HG02840 (cell line): ENCODE results near the gene DCST2.

ENCODE experiments used
- ATAC-seq: cut with Tn5 transposase; IDR thresholded peaks from one replicate; pipeline ENCODE4 v1.9.1; 2021; ENCODE audit warnings: mild to moderate bottlenecking, moderate library complexity, moderate number of reproducible peaks; ENCODE audit not compliant: unreplicated experiment, low FRiP score

The DCST2 gene

GRCh38 chr1:155033524-155033923 is at the start of gene DCST2, which contains the start of gene DCST1:
DCST2 (minus strand) TSS chr1:155033781; CDS start chr1:155033701, 80 bp downstream.
DCST1 (plus strand) TSS chr1:155033824; CDS start chr1:155034037, 213 bp downstream.
- no peak for ATAC-seq

DNA sequence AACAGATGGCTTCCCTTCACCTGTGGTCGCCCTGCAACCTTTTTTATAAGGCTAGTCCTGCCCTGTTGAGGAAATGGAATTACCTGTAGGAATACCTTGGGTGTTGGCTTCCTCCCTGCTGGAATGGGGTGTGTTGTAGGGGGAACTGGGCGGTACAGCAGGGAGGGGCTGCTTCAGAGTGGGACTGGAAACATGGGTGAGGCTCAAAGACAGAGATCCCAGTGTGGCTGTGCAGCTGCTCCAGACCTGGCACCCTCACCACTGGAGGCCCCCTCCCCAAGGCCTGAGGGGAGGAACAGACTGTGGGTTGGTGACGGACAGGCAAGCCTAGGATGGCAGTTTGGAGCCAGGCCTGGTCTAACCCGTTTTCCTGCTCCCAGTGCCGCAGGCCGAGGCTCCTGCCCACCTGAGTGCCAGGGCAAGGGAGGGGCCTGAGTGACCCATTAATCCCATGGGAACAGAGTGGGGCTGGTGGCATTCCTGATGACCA is 49.5 kb upstream of the DCST2 start:
- ATAC-seq: no peak

DNA sequence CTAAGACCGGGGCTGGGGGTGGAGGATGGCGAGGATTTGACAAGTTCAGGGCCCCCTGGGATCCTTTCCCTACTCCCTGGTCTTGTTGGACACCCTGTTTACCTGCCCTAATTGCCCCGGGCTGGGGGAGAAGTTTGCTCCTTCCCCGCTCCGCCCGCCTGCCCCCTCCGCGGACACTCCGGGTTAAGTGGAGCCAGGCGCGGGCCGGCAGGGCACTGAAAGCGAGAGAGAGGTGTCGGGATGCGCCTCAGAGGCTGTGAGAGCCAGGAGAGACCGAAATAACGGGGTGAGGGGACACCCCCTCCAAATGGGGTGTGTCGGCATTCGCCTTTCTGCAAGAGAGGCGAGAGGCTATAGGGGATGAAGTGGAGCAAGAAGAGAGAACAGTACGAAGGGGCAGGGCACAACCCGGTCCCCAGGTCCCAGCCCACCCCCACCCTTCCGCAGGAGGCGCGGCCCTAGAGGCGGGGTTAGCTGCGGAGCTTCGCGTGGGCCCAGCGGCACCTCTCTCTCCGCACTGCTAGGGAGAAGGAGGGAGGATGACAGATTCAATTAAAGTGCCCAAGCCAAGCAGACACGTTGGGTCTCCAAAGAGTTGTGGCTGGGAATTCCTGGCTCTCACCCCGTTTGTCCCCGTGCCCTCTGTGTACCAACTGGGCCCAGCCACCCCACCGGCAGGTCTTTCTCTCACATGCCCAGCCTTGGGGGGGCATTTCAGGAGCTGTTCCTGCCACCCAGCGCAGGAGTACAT is 48.9 kb upstream of the DCST2 start:
- ATAC-seq: no peak

DNA sequence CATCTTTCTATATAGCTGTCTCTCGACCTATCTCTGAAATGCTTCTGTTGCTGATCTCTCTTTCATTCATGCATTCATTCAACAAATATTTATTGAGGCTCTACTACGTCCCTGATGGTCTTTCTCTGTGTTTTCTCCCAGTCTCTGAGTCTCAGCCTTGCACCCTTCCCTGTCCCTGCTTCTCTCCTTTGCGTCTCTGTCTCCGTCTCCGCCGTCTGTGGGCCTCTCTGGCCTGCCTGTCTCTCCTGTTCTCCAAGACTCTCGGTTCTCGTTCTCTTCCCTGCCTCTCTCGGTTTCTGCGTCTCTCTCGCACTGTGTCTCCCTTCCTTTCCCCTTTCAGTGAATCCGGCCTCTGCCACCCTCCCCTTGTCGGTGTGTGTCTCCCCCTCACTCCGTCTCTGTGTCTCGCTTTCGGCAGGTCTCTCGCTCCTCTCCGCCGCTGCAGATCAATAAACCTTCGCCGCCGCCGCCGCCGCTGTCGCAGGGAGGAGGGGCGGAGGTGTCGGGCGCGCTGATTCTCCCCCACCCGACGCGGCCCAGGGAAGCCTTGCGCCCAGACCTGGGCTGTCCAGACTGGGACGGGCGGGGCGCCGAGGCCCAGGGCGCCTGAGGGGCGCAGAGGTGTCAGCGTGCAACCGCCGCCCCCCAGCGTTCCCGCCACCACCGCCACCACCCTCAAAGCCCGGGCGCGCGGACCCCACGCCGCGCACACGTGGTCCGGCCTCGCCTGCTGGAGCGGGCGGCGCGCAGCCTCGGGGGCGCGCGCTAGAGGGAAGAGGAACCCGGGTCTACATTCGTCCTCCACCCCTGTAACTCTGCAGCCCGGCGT is 48.1 kb upstream of the DCST2 start:
- ATAC-seq: no peak

DNA sequence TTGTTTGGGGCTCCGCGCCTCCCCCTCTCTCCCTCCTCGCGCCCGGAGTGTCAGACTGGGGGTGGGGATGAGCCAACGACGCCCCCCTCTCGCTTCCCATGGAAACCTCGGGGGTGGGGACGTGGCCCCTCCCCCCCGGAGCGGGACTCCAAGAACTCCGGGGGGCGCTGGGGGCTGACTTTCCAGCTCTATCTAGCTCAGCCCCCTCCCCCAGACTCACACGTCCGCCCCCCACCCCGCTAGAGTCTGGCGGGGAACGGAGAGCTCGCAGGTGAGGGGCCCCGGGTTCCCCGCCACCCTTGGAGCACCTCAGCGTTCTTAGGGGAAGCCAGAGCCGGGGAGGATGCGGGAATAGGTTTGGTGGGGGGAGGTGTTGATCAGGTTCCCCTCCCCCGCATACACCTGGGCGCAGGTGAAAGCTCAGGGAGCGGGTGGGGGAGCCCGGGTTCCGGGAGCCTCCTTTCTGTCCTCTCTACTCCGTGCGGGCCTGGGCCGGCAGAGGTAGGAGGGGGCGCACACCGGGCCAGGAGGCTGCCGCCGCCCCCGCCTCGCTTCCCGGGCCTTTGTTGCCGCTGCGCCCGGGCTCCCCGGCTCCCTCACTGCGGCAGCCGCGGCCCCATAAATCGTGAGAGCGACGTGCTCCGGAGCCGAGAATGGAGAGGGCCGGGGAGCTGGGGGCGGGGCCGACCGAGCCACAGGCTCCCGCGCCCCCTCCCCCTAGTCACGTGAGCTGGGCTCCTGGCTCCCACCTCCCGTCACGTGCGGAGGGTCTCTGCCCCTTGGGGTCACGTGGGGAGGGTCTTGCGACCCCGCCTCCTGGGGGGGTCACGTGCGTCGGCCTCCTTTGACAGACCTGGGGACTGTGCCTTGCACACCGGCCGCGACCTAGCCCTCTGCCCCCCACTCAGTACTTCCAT is 47.0 kb upstream of the DCST2 start:
- no peak for ATAC-seq

- no peak for ATAC-seq
Measured at GRCh38 chr1:155079487-155080311, 46.1 kb upstream of the DCST2 start.

DNA sequence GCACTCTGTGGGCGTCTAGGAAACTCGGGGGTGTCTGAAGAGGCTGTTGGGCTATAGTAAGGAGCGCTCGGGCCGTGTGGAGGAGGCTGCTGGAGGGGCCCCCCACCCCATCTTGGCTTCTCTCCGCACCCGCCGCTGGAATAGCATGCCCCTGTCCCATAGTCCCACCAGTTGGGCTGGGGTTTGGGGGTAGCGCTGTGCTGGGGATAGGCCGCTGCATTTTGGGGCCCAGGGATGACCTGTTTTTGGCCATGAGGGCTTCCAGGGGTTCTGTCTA is 45.6 kb upstream of the DCST2 start:
- no peak for ATAC-seq

- no peak for ATAC-seq
Measured at GRCh38 chr1:155078469-155079209, 45.1 kb upstream of the DCST2 start, which contains the start of gene EFNA3. EFNA3 (plus strand) TSS chr1:155078837; CDS start chr1:155078942, 105 bp downstream.

- no peak for ATAC-seq
Measured at GRCh38 chr1:155077758-155078445, 44.3 kb upstream of the DCST2 start.

GRCh38 chr1:155077346-155077745 is 43.8 kb upstream of the DCST2 start:
- ATAC-seq: no peak

- ATAC-seq: no peak
Measured at GRCh38 chr1:155076371-155076770, 42.8 kb upstream of the DCST2 start.

GRCh38 chr1:155075535-155075934 is 42.0 kb upstream of the DCST2 start:
- ATAC-seq: no peak

DNA sequence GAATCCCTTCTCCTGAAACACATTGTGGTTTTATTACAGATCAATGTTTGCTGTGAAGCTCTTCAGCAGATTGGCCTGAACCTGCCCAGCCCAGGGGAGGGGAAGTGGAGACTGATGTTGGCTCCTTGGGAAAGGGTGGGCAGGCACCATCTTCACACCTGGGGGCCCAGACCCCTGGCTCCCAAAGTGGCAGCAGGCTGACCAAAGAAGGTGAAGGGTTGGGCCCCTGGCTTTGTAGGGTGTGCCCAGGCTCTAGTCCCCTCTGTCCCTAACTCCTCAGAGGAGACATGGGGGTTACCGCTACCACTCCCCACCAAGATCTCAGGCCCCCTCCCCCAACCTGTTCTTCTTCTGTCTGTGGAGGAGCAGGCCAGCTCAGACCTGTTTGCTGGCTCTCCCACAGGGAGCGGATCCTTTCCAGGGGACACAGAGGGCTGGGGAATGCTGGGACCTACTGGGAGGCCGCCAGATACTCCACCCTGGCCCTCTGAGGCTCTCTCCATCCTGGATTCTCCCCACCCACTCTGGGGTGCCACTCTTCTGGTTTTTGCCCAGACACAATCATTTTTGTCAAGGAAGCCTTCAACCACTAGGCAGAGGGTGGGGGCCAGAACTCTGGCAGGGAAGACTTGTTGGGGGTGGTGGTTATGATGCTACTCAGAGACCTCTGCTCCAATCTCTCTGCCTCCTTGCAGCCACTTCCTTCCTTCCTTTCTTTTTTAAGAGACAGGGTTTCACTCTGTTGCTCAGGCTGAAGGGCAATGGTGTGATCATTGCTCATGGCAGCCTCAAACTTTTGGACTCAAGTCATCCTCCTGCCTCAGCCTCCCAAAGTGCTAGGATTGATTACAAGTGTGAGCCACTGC is 40.0 kb upstream of the DCST2 start:
- ATAC-seq: no peak

DNA sequence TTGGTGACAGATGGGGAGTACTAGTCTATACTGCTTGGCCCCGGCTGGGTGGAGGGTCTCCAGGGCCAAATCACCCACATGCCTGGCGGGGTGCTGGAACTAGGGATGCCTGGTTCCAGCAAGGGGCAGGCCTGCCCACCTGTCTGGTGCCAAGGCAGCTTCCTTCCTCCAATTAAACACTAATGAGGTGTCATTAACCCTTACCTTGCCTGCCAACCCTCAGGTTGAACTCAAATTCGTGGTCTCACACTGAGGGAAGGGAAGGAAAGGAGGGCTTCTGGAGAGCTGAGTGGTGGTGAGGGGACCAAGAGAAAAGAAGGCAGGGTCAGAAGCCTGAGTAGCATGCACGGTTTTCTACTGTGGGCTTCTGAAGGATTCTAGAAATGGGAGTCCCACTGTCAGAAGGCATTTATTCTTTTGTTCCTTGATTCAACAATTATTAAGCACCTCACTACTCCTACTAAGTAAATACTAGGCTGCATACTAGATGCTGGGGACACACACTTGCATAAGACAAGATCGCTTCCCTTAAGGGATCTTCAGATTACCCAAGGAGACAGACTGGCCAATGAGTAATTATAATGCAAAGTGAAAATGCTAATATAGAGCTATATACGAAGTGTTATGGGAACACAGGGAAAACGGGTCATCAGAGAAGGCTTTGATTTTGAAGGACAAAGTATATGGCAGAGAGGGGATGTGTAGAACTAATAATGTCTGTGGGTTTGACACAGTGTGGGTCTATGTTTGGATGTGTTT is 39.1 kb upstream of the DCST2 start:
- no peak for ATAC-seq

- no peak for ATAC-seq
Measured at GRCh38 chr1:155071701-155072100, 38.1 kb upstream of the DCST2 start.

DNA sequence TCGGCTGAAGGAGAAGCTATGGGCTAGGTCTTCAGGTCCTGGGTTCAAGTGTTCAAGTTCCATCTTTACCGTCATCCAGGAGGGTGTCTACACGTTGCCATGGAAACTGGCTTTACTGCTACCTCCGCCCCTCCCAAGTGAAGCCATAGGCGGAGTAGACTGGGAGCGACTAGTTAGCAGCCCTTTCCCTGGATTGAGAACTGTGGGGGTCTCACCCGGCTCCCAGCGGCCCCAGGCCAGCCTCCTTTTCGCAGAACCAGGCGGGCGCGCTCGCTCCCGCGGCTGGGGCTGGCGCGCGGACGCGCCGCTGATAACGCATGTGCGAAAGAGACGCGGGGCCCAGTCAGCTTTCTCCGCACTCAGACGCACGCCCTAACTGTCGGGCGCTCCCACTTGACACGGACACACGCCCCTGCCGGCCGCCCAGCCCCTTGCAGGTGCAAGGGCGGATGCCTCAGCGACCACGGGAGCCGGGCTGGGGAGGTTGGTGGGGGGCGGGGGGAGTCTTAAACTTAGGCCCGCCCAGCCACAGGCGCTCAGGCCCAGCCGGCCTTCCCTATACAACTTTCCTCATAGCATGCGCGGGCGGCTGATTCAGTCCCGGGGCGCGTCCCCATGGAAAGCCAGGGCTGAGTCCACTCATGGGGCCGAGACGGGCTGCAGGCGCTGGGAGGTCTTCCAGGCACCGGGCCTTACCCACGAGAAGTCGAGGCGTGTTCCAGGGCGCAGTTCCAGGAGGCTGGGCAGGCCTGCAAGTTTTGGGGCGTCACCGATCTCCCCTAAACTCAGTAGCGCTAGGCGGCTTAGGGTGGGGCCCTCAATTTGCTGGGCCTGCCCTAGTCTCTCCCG is 37.4 kb upstream of the DCST2 start:
- peak; percentile 56 for ATAC-seq
